HEK293 (cell line): ENCODE results near the gene ECT2L.

Source experiments
- HOXC10 ChIP-seq: sonication (generic); formaldehyde crosslinking; IDR thresholded peaks from 2 replicates; pipeline ENCODE4 v1.8.1; 2023; ENCODE audit warnings: mild to moderate bottlenecking, missing genetic modification reagents
- KLF9 ChIP-seq: fragments of 450-650 bp; formaldehyde crosslinking; IDR thresholded peaks from 2 replicates; pipeline ENCODE4 v1.5.1; 2016; ENCODE audit warnings: missing biosample characterization, missing genetic modification characterization, low read depth
- MZF1 ChIP-seq: fragments of 450-650 bp; formaldehyde crosslinking; IDR thresholded peaks from 2 replicates; pipeline ENCODE4 v1.5.1; 2017; ENCODE audit warnings: missing biosample characterization, missing genetic modification characterization, borderline replicate concordance
- PRDM6 ChIP-seq: fragments of 450-650 bp; formaldehyde crosslinking; IDR thresholded peaks from 2 replicates; pipeline ENCODE4 v1.5.1; 2017; ENCODE audit warnings: missing biosample characterization, missing genetic modification characterization
- REPIN1 ChIP-seq: fragments of 450-650 bp; formaldehyde crosslinking; IDR thresholded peaks from 2 replicates; pipeline ENCODE4 v1.5.1; 2017; ENCODE audit warnings: missing biosample characterization, missing genetic modification characterization, low read depth
- ZBTB48 ChIP-seq: fragments of 450-650 bp; formaldehyde crosslinking; IDR thresholded peaks from 2 replicates; pipeline ENCODE4 v1.5.1; 2016; ENCODE audit warnings: missing biosample characterization, missing genetic modification characterization
- ZNF148 ChIP-seq: fragments of 450-650 bp; formaldehyde crosslinking; IDR thresholded peaks from 2 replicates; pipeline ENCODE4 v1.5.0; 2017; ENCODE audit warnings: missing biosample characterization, missing genetic modification characterization, borderline replicate concordance
- ZNF157 ChIP-seq: fragments of 450-650 bp; formaldehyde crosslinking; IDR thresholded peaks from 2 replicates; pipeline ENCODE4 v1.5.1; 2016; ENCODE audit warnings: missing biosample characterization, missing genetic modification characterization
- ZNF2 ChIP-seq: fragments of 450-650 bp; formaldehyde crosslinking; IDR thresholded peaks from 2 replicates; pipeline ENCODE4 v1.5.1; 2016; ENCODE audit warnings: missing biosample characterization, missing genetic modification characterization
- ZNF324 ChIP-seq: fragments of 450-650 bp; formaldehyde crosslinking; IDR thresholded peaks from 2 replicates; pipeline ENCODE4 v1.5.1; 2016; ENCODE audit warnings: missing biosample characterization, missing genetic modification characterization
- ZNF473 ChIP-seq: fragments of 450-650 bp; formaldehyde crosslinking; IDR thresholded peaks from 2 replicates; pipeline ENCODE4 v1.5.1; 2017; ENCODE audit warnings: missing biosample characterization, missing genetic modification characterization
- ZNF561 ChIP-seq: fragments of 450-650 bp; IDR thresholded peaks from 2 replicates; pipeline ENCODE4 v1.5.1; 2018; ENCODE audit warnings: missing biosample characterization, missing genetic modification characterization, borderline replicate concordance
- ZNF629 ChIP-seq: fragments of 450-650 bp; formaldehyde crosslinking; IDR thresholded peaks from 2 replicates; pipeline ENCODE4 v1.5.1; 2017; ENCODE audit warnings: missing biosample characterization, missing genetic modification characterization
- ZNF670 ChIP-seq: fragments of 450-650 bp; formaldehyde crosslinking; IDR thresholded peaks from 2 replicates; pipeline ENCODE4 v1.5.1; 2016; ENCODE audit warnings: missing biosample characterization, missing genetic modification characterization, low read depth
- ZNF707 ChIP-seq: fragments of 450-650 bp; formaldehyde crosslinking; IDR thresholded peaks from 2 replicates; pipeline ENCODE4 v1.5.1; 2016; ENCODE audit warnings: missing biosample characterization, missing genetic modification characterization
- ZXDB ChIP-seq: fragments of 450-650 bp; formaldehyde crosslinking; IDR thresholded peaks from 2 replicates; pipeline ENCODE4 v1.5.1; 2016; ENCODE audit warnings: missing biosample characterization, missing genetic modification characterization
- TF ChIP-seq, protein P1 (sequence below): fragments of 450-650 bp; formaldehyde crosslinking; IDR thresholded peaks from 2 replicates; pipeline ENCODE4 v1.5.1; 2016; ENCODE audit warnings: missing biosample characterization, missing genetic modification characterization, borderline replicate concordance
- TF ChIP-seq, protein P2 (sequence below): fragments of 450-650 bp; formaldehyde crosslinking; IDR thresholded peaks from 2 replicates; pipeline ENCODE4 v1.5.1; 2016; ENCODE audit warnings: missing biosample characterization, missing genetic modification characterization

Gene ECT2L

GRCh38 chr6:138814179-138814834 lies 18.4 kb downstream of the ECT2L start (continued):
- TF ChIP-seq, protein P1, sequence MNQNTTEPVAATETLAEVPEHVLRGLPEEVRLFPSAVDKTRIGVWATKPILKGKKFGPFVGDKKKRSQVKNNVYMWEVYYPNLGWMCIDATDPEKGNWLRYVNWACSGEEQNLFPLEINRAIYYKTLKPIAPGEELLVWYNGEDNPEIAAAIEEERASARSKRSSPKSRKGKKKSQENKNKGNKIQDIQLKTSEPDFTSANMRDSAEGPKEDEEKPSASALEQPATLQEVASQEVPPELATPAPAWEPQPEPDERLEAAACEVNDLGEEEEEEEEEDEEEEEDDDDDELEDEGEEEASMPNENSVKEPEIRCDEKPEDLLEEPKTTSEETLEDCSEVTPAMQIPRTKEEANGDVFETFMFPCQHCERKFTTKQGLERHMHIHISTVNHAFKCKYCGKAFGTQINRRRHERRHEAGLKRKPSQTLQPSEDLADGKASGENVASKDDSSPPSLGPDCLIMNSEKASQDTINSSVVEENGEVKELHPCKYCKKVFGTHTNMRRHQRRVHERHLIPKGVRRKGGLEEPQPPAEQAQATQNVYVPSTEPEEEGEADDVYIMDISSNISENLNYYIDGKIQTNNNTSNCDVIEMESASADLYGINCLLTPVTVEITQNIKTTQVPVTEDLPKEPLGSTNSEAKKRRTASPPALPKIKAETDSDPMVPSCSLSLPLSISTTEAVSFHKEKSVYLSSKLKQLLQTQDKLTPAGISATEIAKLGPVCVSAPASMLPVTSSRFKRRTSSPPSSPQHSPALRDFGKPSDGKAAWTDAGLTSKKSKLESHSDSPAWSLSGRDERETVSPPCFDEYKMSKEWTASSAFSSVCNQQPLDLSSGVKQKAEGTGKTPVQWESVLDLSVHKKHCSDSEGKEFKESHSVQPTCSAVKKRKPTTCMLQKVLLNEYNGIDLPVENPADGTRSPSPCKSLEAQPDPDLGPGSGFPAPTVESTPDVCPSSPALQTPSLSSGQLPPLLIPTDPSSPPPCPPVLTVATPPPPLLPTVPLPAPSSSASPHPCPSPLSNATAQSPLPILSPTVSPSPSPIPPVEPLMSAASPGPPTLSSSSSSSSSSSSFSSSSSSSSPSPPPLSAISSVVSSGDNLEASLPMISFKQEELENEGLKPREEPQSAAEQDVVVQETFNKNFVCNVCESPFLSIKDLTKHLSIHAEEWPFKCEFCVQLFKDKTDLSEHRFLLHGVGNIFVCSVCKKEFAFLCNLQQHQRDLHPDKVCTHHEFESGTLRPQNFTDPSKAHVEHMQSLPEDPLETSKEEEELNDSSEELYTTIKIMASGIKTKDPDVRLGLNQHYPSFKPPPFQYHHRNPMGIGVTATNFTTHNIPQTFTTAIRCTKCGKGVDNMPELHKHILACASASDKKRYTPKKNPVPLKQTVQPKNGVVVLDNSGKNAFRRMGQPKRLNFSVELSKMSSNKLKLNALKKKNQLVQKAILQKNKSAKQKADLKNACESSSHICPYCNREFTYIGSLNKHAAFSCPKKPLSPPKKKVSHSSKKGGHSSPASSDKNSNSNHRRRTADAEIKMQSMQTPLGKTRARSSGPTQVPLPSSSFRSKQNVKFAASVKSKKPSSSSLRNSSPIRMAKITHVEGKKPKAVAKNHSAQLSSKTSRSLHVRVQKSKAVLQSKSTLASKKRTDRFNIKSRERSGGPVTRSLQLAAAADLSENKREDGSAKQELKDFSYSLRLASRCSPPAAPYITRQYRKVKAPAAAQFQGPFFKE (tag by site-specific recombination), result no peak
- TF ChIP-seq ZXDB (tag by site-specific recombination) (no peak), REPIN1 (no peak), KLF9 (tag by site-specific recombination) (no peak), ZNF157 (no peak), ZNF629 (tag by site-specific recombination) (peak; percentile 50; the same call in 1 of the 2 replicates), ZBTB48 (tag by site-specific recombination) (0 out of 2 replicates have a peak, but pooled peaks have one; percentile 26), ZNF670 (tag by site-specific recombination) (no peak), MZF1 (tag by site-specific recombination) (peak; percentile 48; the same call in 1 of the 2 replicates), ZNF561 (tag by site-specific recombination) (0 out of 2 replicates have a peak, but pooled peaks have one; percentile 14), HOXC10 (CRISPR knock-in tag) (no peak), ZNF2 (tag by site-specific recombination) (no peak), ZNF148 (no peak), ZNF707 (tag by site-specific recombination) (no peak), ZNF324 (tag by site-specific recombination) (no peak), ZNF473 (tag by site-specific recombination) (no peak), PRDM6 (tag by site-specific recombination) (peak; percentile 90)
- TF ChIP-seq, protein P2, sequence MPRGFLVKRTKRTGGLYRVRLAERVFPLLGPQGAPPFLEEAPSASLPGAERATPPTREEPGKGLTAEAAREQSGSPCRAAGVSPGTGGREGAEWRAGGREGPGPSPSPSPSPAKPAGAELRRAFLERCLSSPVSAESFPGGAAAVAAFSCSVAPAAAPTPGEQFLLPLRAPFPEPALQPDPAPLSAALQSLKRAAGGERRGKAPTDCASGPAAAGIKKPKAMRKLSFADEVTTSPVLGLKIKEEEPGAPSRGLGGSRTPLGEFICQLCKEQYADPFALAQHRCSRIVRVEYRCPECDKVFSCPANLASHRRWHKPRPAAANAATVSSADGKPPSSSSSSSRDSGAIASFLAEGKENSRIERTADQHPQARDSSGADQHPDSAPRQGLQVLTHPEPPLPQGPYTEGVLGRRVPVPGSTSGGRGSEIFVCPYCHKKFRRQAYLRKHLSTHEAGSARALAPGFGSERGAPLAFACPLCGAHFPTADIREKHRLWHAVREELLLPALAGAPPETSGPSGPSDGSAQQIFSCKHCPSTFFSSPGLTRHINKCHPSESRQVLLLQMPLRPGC, result 0 out of 2 replicates have a peak, but pooled peaks have one; percentile 39
